OCI-LY3 (cell line): ENCODE data around the gene TXNL1.

Experiments used
- EZH2phosphoT487 ChIP-seq: fragments of 200-600 bp; shearing (Covaris generic); IDR thresholded peaks from 2 replicates; pipeline ENCODE4 v1.6.1; 2018; ENCODE audit warnings: antibody characterized with exemption, mixed run types, low read depth
- TF ChIP-seq, protein P1 (sequence below): fragments of 200-600, 300-600 bp; sonication (generic); IDR thresholded peaks from 2 replicates; pipeline ENCODE4 v1.5.1; 2014; ENCODE audit warnings: antibody characterized with exemption, low read length, low read depth

DNA sequence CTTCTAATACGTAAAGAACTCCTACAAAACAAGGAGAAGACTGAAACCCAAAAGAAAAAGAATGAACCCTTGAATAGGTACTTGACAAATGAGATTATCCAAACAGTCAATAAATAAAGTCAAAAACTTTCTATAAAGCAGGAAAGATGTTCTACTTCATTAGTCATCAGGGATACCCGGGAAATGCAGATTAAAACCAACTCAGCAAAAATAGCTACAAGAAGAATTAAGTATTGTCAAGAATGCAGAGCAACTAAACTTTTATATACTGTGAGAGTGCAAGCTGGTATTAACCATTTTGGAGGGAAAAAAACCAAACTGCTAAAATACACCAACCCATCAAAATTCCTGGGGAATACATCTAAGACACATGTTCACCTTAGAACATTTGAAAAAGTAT lies 10.4 kb downstream of the TXNL1 start:
- TF ChIP-seq, protein P1, sequence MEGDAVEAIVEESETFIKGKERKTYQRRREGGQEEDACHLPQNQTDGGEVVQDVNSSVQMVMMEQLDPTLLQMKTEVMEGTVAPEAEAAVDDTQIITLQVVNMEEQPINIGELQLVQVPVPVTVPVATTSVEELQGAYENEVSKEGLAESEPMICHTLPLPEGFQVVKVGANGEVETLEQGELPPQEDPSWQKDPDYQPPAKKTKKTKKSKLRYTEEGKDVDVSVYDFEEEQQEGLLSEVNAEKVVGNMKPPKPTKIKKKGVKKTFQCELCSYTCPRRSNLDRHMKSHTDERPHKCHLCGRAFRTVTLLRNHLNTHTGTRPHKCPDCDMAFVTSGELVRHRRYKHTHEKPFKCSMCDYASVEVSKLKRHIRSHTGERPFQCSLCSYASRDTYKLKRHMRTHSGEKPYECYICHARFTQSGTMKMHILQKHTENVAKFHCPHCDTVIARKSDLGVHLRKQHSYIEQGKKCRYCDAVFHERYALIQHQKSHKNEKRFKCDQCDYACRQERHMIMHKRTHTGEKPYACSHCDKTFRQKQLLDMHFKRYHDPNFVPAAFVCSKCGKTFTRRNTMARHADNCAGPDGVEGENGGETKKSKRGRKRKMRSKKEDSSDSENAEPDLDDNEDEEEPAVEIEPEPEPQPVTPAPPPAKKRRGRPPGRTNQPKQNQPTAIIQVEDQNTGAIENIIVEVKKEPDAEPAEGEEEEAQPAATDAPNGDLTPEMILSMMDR: no peak
- TF ChIP-seq EZH2phosphoT487: no peak
